NCI-H2196 (cell line): ENCODE measurements around the gene CLIC4.
A peak's percentile ranks its signal among the peaks of the same experiment; 100 is the strongest.
"Not testable (repeated sequence)": the region's sequence is repeated elsewhere in the genome, so short reads cannot be mapped to it uniquely, and the experiment has no call there.

Source experiments
- DNase-seq: peaks from one replicate; lab custom pipeline; 2025; ENCODE audit not compliant: unreplicated experiment; lab: John Stamatoyannopoulos, UW

Gene CLIC4

GRCh38 chr1:24744911-24745710, at the start of gene CLIC4:
Gene CLIC4 (plus strand): TSS chr1:24745447. CDS start chr1:24745554, 107 bp downstream.
- DNase-seq: peak; percentile 99

GRCh38 chr1:24696041-24696755, 49.0 kb upstream of the CLIC4 start:
- no peak for DNase-seq

GRCh38 chr1:24696756-24697330, 48.4 kb upstream of the CLIC4 start:
- DNase-seq: no peak

GRCh38 chr1:24697453-24698001, 47.7 kb upstream of the CLIC4 start:
- not testable (repeated sequence) for DNase-seq

GRCh38 chr1:24698326-24698725, 46.9 kb upstream of the CLIC4 start:
- not testable (repeated sequence) for DNase-seq

- no peak for DNase-seq
These were observed 45.6 kb upstream of the CLIC4 start for GRCh38 chr1:24699628-24700027.

GRCh38 chr1:24702511-24703293, 42.5 kb upstream of the CLIC4 start:
- DNase-seq: peak; percentile 72

GRCh38 chr1:24704411-24705259, 40.6 kb upstream of the CLIC4 start:
- peak; percentile 59 for DNase-seq

- peak; percentile 96 for DNase-seq
These were observed 39.8 kb upstream of the CLIC4 start for GRCh38 chr1:24705260-24706073.

GRCh38 chr1:24706074-24706389, 39.2 kb upstream of the CLIC4 start:
- DNase-seq: not testable (repeated sequence)

GRCh38 chr1:24707687-24708086, 37.6 kb upstream of the CLIC4 start:
- DNase-seq: no peak

- DNase-seq: no peak
These were observed 36.3 kb upstream of the CLIC4 start for GRCh38 chr1:24708938-24709337.

GRCh38 chr1:24709791-24710441, 35.3 kb upstream of the CLIC4 start:
- DNase-seq: no peak

GRCh38 chr1:24711329-24711728, 33.9 kb upstream of the CLIC4 start:
- no peak for DNase-seq

GRCh38 chr1:24713176-24713575, 32.1 kb upstream of the CLIC4 start:
- DNase-seq: no peak

- DNase-seq: no peak
These were observed 31.5 kb upstream of the CLIC4 start for GRCh38 chr1:24713736-24714135.

GRCh38 chr1:24714859-24715520, 30.3 kb upstream of the CLIC4 start:
- DNase-seq: no peak

- no peak for DNase-seq
These were observed 29.6 kb upstream of the CLIC4 start for GRCh38 chr1:24715658-24716057.
